Mesothelial cell of epicardium (in vitro differentiated cells): ENCODE results near the gene PPP1R9A. TPM values are rescaled to one million over a fixed set of nuclear protein-coding genes. Genes with fewer than 3 reads are reported as not detected.
"Not testable (repeated sequence)": the region's sequence is repeated elsewhere in the genome, so short reads cannot be mapped to it uniquely, and the experiment has no call there.

Source experiments
- DNase-seq, 2 experiments: peaks; one replicate each; pipeline ENCODE4 v3.0.0; 2021; ENCODE audit warnings: low spot score in 2 of 2; ENCODE audit not compliant: unreplicated experiment in 2 of 2
- H3K27ac Mint-ChIP-seq: 2 replicates; pipeline ENCODE4 v1.8.0; 2021; ENCODE audit warnings: mixed read lengths
- H3K27me3 Mint-ChIP-seq: 2 replicates; pipeline ENCODE4 v1.8.0; 2021; ENCODE audit warnings: low read depth, mixed read lengths
- H3K36me3 Mint-ChIP-seq: 2 replicates; pipeline ENCODE4 v1.8.0; 2021; ENCODE audit warnings: mixed read lengths
- H3K4me1 Mint-ChIP-seq: 2 replicates; pipeline ENCODE4 v1.8.0; 2021; ENCODE audit warnings: mixed read lengths
- H3K4me3 Mint-ChIP-seq: 2 replicates; pipeline ENCODE4 v1.8.0; 2021; ENCODE audit warnings: mild to moderate bottlenecking, moderate library complexity, mixed read lengths
- H3K9me3 Mint-ChIP-seq: 2 replicates; pipeline ENCODE4 v1.8.0; 2021; ENCODE audit warnings: mixed read lengths
- CTCF ChIP-seq: fragments of 200-600 bp; sonication (generic); IDR thresholded peaks from one replicate; pipeline ENCODE4 v1.5.0; 2021; ENCODE audit warnings: antibody characterized with exemption; ENCODE audit not compliant: unreplicated experiment
- total RNA-seq: library from RNA; stranded (reverse); gene quantifications from 3 replicates; pipeline ENCODE4 v1.2.1, GENCODE V29; 2021

Gene PPP1R9A
- total RNA-seq, 1 donor from 2014 or later = 39.3 TPM

GRCh38 chr7:94998266-94999068 lies 91.1 kb downstream of the PPP1R9A start:
- no peak for DNase-seq
- no peak for TF ChIP-seq CTCF
- H3K27me3 Mint-ChIP-seq = no peaks in the 10 kb centered on the region
- H3K27ac Mint-ChIP-seq = peak overlapping the region; percentile 75
- no peak overlapping the region for H3K4me3 Mint-ChIP-seq
- peaks cover 7% of the 10 kb centered on the region for H3K36me3 Mint-ChIP-seq
- H3K4me1 Mint-ChIP-seq = peaks cover 39% of the 10 kb centered on the region
- peaks cover 12% of the 10 kb centered on the region for H3K9me3 Mint-ChIP-seq

GRCh38 chr7:94999069-94999351 lies 91.6 kb downstream of the PPP1R9A start:
- TF ChIP-seq CTCF = no peak
- DNase-seq = no peak
- Mint-ChIP-seq H3K9me3 (peaks cover 10% of the 10 kb centered on the region), H3K27me3 (no peaks in the 10 kb centered on the region), H3K27ac (peak overlapping the region; percentile 14), H3K4me1 (peaks cover 41% of the 10 kb centered on the region), H3K4me3 (no peak overlapping the region), H3K36me3 (peaks cover 5% of the 10 kb centered on the region)

- DNase-seq, H3K36me3 Mint-ChIP-seq, H3K9me3 Mint-ChIP-seq, H3K27me3 Mint-ChIP-seq, H3K4me3 Mint-ChIP-seq, H3K27ac Mint-ChIP-seq: not testable (repeated sequence)
- peaks cover 45% of the 10 kb centered on the region for H3K4me1 Mint-ChIP-seq
Observed at GRCh38 chr7:94999601-95000000, 92.2 kb downstream of the PPP1R9A start.

GRCh38 chr7:95001258-95001657 lies 93.9 kb downstream of the PPP1R9A start:
- Mint-ChIP-seq H3K27me3 (no peaks in the 10 kb centered on the region), H3K27ac (no peak overlapping the region), H3K36me3 (no peaks in the 10 kb centered on the region), H3K4me1 (peaks cover 41% of the 10 kb centered on the region), H3K9me3 (no peaks in the 10 kb centered on the region), H3K4me3 (no peak overlapping the region)
- DNase-seq = no peak
- TF ChIP-seq CTCF = no peak

- H3K27ac Mint-ChIP-seq = no peak overlapping the region
Observed at GRCh38 chr7:95001815-95002561, 94.6 kb downstream of the PPP1R9A start.

More at GRCh38 chr7:95001815-95002561, 94.6 kb downstream of the PPP1R9A start:
- no peaks in the 10 kb centered on the region for H3K27me3 Mint-ChIP-seq
- H3K4me3 Mint-ChIP-seq = no peak overlapping the region
- no peak for DNase-seq
- no peaks in the 10 kb centered on the region for H3K36me3 Mint-ChIP-seq
- no peak for TF ChIP-seq CTCF
- no peaks in the 10 kb centered on the region for H3K9me3 Mint-ChIP-seq
- H3K4me1 Mint-ChIP-seq = peaks cover 37% of the 10 kb centered on the region
